Measurements from ENCODE around the gene VSIG10L2. TPM values are rescaled to one million over a fixed set of nuclear protein-coding genes. Genes with fewer than 3 reads are reported as not detected.

Gene VSIG10L2
- total and polyA plus RNA-seq, 7 donors = 0.68 TPM; not detected in 6

- no peak for TF ChIP-seq POLR2A (IDR thresholded peaks at IDR 0.05)
- TF ChIP-seq EP300 (IDR thresholded peaks at IDR 0.05) = no peak
- TF ChIP-seq, protein P1, sequence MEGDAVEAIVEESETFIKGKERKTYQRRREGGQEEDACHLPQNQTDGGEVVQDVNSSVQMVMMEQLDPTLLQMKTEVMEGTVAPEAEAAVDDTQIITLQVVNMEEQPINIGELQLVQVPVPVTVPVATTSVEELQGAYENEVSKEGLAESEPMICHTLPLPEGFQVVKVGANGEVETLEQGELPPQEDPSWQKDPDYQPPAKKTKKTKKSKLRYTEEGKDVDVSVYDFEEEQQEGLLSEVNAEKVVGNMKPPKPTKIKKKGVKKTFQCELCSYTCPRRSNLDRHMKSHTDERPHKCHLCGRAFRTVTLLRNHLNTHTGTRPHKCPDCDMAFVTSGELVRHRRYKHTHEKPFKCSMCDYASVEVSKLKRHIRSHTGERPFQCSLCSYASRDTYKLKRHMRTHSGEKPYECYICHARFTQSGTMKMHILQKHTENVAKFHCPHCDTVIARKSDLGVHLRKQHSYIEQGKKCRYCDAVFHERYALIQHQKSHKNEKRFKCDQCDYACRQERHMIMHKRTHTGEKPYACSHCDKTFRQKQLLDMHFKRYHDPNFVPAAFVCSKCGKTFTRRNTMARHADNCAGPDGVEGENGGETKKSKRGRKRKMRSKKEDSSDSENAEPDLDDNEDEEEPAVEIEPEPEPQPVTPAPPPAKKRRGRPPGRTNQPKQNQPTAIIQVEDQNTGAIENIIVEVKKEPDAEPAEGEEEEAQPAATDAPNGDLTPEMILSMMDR (IDR thresholded peaks at IDR 0.05) = no peak
- no peak for TF ChIP-seq POLR2AphosphoS5 (IDR thresholded peaks at IDR 0.05)
- WGBS, 2 donors = 93 to 96% methylated on average over 2 of the region's 2 CpGs
- intact Hi-C loops (cut with DNase I) = no loop called here
Measured at GRCh38 chr11:125935056-125935455, 10.8 kb upstream of the VSIG10L2 start.

DNA sequence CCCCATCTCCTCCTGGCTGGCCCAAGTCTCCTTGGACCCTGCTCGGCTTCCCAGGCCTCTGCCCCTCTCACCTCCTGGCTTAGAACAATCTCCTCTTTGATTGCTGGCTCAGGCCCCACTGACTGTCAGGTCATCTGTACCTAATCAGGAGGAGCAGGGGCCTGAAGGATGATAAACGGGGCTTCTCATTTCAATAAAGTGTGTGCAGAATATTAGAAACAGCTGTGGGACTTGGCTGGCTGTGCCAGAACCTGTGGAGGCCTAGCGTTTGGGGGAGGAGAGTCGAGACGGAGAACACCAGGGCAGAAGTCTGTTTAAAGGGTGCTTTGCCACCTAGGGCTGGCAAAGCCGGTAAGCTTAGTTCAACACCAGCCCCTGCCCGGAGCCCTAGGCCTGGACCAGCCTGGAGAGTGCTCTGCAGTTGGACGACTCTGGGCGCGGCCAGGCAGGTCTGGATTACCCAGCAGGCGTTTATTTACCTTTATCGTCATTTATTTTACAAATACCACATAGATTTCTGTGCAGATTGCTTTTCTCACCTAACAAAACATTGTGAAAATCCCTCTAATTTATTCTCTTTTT, 10.1 kb upstream of the VSIG10L2 start:
- intact Hi-C loops (cut with DNase I) = no loop called here
- peak; percentile 62 for DNase-seq
- peaks cover 0 to 42% (median 25%) of the 10 kb centered on the region in 4 donors for H3K4me1 ChIP-seq
- no peaks in the 10 kb centered on the region for H3K27me3 ChIP-seq
- no peak overlapping the region for H3K4me3 ChIP-seq
- WGBS, 2 donors = 52 to 71% methylated on average over 12 of the region's 12 CpGs
- no peaks in the 10 kb centered on the region for H3K9me3 ChIP-seq
- TF ChIP-seq POLR2AphosphoS5 (IDR thresholded peaks at IDR 0.05) (peak in 2 of 4 donors; percentile 24 to 34), EP300 (IDR thresholded peaks at IDR 0.05) (no peak), POLR2A (IDR thresholded peaks at IDR 0.05) (no peak)
- TF ChIP-seq, protein P1 (IDR thresholded peaks at IDR 0.05) = no peak
- no peaks in the 10 kb centered on the region for H3K36me3 ChIP-seq
- H3K27ac ChIP-seq = peak overlapping the region in 1 of 4 donors; percentile 1

More at GRCh38 chr11:125935056-125935455, 10.8 kb upstream of the VSIG10L2 start:
- DNase-seq = no peak
- no peak overlapping the region for H3K27ac ChIP-seq
- no peak overlapping the region for H3K4me3 ChIP-seq
- H3K9me3 ChIP-seq = no peaks in the 10 kb centered on the region
- H3K36me3 ChIP-seq = no peaks in the 10 kb centered on the region
- no peaks in the 10 kb centered on the region for H3K27me3 ChIP-seq
- H3K4me1 ChIP-seq = peaks cover 0 to 42% (median 25%) of the 10 kb centered on the region in 4 donors

GRCh38 chr11:125938418-125938817, 7.4 kb upstream of the VSIG10L2 start:
- no peak overlapping the region for H3K4me3 ChIP-seq
- H3K9me3 ChIP-seq = no peaks in the 10 kb centered on the region
- DNase-seq = peak; percentile 59
- H3K4me1 ChIP-seq = peaks cover 0 to 24% (median 8%) of the 10 kb centered on the region in 4 donors
- no peaks in the 10 kb centered on the region for H3K36me3 ChIP-seq
- 92 to 93% methylated on average over 5 of the region's 5 CpGs for WGBS, 2 donors
- intact Hi-C loops (cut with DNase I) = no loop called here
- no peak for TF ChIP-seq EP300 (IDR thresholded peaks at IDR 0.05)
- no peak for TF ChIP-seq POLR2A (IDR thresholded peaks at IDR 0.05)
- no peak for TF ChIP-seq POLR2AphosphoS5 (IDR thresholded peaks at IDR 0.05)
- TF ChIP-seq, protein P1 (IDR thresholded peaks at IDR 0.05) = no peak
- H3K27me3 ChIP-seq = no peaks in the 10 kb centered on the region
- H3K27ac ChIP-seq = peak overlapping the region in 1 of 4 donors; percentile 45

GRCh38 chr11:125939081-125939521, 6.7 kb upstream of the VSIG10L2 start:
- intact Hi-C loops (cut with DNase I) = no loop called here
- Histone ChIP-seq H3K4me3 (no peak overlapping the region), H3K9me3 (no peaks in the 10 kb centered on the region), H3K4me1 (peaks cover 0 to 24% (median 8%) of the 10 kb centered on the region in 4 donors), H3K27me3 (no peaks in the 10 kb centered on the region), H3K36me3 (no peaks in the 10 kb centered on the region), H3K27ac (peak overlapping the region in 2 of 4 donors; percentile 14 to 45)
- DNase-seq = no peak
- WGBS, 2 donors = 67 to 73% methylated on average over 4 of the region's 4 CpGs
- TF ChIP-seq EP300 (IDR thresholded peaks at IDR 0.05) (no peak), POLR2AphosphoS5 (IDR thresholded peaks at IDR 0.05) (peak in 1 of 4 donors; percentile 42)

DNA sequence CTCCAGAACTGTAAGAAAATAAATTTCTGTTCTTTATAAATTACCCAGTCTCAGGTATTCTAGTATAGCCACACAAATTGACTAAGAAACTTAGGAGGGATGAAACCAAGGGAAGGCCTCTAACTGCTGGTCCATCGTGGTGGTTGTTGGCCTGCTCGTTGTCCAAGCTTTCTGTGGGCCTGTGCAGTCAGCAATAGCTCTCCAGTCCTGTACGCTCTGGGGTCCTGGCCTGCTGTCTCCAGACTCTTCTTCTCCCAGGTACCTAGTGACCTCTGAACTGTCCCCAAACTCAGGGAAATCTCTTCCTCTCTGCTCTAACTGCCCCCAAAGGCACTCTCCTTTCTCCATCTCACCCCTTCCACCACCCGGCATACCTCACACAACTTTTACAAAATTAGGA, 5.7 kb upstream of the VSIG10L2 start:
- H3K9me3 ChIP-seq = no peaks in the 10 kb centered on the region
- H3K36me3 ChIP-seq = no peaks in the 10 kb centered on the region
- no peaks in the 10 kb centered on the region for H3K27me3 ChIP-seq
- intact Hi-C loops (cut with DNase I) = loop anchor here (5.0 kb wide), 1 partner anchor 252 kb away; no protein-coding TSS in a partner anchor
- no peak overlapping the region for H3K4me3 ChIP-seq
- no peak for TF ChIP-seq POLR2A (IDR thresholded peaks at IDR 0.05)
- TF ChIP-seq, protein P1 (IDR thresholded peaks at IDR 0.05) = no peak
- TF ChIP-seq POLR2AphosphoS5 (IDR thresholded peaks at IDR 0.05) = no peak
- TF ChIP-seq EP300 (IDR thresholded peaks at IDR 0.05) = no peak
- no peak for DNase-seq
- 95 to 97% methylated on average over 4 of the region's 4 CpGs for WGBS, 2 donors
- peaks cover 0 to 22% (median 8%) of the 10 kb centered on the region in 4 donors for H3K4me1 ChIP-seq
- no peak overlapping the region for H3K27ac ChIP-seq
